Panc1 (cell line): ENCODE data around the gene DOCK1.

ENCODE experiments used
- CTCF ChIP-seq: fragments of 450-650 bp; IDR thresholded peaks from 2 replicates; pipeline ENCODE4 v1.5.1; 2017; ENCODE audit warnings: mild to moderate bottlenecking
- POLR2AphosphoS5 ChIP-seq: IDR thresholded peaks from 2 replicates; pipeline ENCODE4 v1.6.1; 2012; ENCODE audit warnings: mild to moderate bottlenecking, low read depth, low read length, moderate library complexity

- no peak for TF ChIP-seq CTCF
- TF ChIP-seq POLR2AphosphoS5: no peak
Measured at GRCh38 chr10:126872768-126873167, 32.5 kb upstream of the DOCK1 start.
